HG02588 (cell line): ENCODE measurements around the gene SERPINA1.

Source experiments
- ATAC-seq: cut with Tn5 transposase; IDR thresholded peaks from one replicate; pipeline ENCODE4 v1.9.1; 2021; ENCODE audit warnings: mild to moderate bottlenecking, moderate library complexity; ENCODE audit not compliant: unreplicated experiment

The SERPINA1 gene

DNA sequence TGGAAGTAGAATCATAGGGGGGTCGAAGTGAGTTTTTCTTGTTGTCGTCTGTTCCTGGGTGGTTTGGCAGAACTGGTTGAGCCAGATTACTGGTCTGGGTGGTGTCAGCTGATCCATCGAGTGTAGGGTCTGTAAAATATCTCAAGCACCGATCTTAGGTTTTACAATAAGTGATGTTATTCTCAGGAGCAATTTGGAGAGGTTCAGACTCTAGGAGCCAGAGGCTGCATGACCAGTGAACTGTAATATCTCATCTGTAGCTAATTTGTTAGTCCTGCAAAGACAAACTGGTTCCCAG lies 9.7 kb upstream of the SERPINA1 start:
- no peak for ATAC-seq

DNA sequence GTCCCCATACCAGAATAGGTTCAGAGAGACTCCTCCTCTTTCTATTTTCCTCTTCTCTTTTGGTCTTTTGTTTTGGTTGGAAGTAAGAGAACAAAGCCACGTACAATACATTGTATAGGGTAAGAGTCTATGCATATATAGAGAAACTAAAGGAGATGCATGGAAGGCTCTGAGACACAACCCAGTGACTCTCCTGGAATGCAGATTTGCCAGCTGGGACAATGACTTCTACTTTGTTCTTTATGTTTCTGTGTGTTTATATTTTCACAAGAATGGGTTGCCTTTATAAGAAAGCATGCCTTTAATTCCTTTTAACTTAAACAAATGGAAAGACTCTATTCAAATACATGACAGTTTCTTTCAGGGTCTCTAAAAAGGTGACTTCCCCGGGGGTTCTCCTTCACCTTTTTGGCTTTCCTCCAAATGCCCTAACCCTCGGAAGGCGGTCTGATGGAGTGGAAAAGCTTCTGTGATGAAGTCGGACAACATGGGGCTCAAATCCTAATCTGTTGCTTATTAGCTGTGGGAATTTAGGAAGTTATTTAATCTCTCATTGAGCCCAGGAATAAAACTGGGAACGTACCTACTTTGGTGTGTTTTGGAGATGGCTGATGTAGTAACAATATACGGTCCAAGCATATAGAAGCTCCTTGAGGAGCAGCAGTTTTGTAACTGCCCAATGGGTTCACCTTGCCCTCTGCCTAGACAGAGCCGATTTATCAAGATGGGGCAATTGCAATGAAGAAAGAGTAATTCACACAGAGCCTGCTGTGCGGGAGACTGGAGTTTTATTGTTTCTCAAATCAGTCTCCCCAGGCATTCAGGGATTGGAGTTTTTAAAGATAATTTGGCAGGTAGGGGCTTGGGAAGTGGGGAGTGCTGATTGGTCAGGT lies 9.1 kb upstream of the SERPINA1 start:
- ATAC-seq = no peak

DNA sequence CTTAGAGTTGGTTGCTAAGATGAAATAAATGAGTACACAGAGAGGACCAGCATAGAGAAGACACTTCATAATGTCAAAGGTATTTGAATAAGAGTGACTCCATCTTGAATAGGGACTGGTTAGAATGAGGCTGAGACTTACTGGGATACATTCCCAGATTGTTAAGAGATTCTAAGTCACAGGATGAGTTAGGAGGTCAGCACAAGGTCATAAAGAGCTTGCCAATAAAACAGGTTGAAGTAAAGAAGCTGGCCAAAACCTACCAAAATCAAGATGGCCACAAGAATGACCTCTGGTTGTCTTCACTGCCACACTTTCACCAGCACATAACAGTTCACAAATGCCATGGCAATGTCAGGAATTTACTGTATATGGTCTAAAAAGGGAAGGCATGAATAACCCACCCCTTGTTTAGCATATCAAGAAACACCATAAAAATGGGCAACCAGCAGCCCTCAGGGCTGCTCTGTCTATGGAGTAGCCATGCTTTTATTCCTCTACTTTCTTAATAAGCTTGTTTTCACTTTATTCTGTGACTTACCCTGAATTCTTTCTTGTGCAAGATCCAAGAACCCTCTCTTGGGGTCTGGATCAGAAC lies 8.3 kb upstream of the SERPINA1 start:
- ATAC-seq = no peak

DNA sequence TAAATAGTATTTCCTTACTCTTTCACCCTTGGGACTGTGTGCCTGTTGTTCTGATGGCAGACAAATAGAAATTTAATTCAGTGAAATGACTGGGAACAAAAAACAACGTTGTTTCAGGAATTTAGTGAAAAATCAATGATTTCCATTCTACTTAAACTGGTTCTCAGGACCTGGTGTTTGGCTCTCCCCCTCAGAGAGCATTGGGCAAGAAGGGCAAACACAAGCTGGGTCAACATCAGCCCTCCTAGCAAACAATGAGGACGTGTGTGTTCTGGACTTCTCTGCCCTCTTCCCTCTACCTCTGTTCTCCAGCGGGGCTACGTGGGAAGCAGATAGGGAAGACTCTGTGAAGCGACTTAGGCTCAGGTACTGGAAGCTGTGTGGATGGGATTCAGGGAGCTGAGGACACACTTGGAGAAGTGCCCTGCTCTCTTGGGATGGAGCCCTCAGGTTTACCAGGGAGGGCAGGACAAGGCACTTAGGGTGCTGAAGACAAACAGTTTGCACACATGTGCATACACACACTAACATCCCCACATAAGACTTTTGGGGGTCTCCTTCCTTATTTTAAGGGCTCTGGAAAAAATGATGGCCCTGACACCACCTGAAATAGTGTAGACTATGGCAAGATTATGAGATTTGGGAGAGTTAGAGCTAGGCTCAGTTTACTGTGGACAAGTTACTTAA lies 7.6 kb upstream of the SERPINA1 start:
- no peak for ATAC-seq

DNA sequence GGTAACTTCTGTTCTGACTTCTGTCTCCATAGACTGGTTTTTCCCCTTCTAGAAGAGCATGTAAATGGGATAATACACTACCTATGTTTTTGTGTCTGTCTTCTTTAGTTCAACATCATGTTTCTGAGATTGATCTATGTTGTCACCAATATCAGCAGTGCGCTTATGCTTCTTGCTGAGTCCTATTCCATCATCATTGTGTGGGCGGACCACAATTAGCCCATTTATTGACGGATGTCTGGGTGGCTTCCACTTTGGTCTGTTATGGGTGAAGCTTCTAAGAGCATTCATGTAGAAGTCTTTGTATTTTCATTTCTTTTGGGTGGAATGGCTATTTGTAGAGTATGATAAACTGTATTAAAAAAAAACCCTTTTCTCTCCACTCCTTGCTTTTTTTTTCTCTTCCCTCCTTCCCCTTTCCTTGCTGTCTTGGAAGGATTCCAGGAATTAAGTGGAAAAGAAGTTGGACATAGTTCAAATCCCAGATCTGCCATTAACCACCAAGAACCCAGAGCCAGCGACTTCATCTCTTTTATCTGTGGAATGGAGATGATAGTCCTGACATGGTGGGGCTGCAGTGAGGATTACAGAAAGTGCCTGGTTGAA lies 7.0 kb upstream of the SERPINA1 start:
- ATAC-seq = no peak

DNA sequence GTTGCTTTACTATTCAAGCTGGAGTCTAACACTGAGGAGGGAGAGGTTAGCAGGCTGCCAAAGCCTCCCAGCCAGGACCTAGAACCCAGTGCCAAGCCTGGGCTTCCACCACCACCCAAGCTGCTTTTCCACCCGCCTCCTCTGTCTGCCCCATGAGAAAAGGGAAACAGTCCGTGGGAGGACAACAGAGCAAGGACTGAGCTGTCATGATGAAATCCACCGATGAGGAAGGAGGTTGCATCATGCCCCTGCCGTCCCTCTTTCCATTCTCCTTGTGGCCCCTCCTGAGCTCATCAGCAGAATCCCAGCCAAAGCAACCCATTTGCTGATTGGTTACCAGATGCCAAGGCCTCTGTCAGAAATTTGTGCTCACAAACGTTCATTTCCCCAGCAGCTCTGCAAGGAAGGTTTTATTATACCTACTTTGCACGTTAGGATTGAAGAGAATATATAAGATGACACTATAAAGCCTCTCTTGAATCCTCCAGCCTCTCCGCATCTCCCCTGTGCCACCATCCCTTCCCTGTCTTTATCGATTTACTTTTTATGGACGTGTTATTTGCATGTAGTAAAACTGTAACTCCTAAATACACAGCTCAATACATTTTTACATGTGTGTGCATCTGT lies 6.3 kb upstream of the SERPINA1 start:
- no peak for ATAC-seq

DNA sequence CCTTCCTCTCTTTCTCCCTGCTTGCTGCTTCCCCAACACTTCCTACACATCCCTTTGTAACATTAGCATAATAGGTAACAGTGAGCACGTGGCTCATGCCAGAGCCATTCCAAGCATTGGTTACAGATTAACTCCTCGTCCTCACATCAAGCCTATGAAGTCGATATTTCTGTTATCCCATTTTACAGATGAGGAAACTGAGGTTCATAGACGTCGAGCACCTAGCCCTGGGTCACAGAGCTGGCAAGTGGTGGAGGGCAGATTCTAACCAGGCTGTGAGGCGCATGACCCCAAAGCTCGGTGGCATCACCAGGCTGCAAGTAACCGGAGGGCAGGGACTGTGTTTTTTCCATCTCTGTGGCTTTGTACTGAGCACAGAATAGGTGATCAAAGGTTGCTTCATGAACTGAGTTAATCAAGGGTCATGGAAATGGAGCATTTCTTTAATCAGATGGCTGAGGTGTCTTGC lies 5.7 kb upstream of the SERPINA1 start:
- no peak for ATAC-seq

DNA sequence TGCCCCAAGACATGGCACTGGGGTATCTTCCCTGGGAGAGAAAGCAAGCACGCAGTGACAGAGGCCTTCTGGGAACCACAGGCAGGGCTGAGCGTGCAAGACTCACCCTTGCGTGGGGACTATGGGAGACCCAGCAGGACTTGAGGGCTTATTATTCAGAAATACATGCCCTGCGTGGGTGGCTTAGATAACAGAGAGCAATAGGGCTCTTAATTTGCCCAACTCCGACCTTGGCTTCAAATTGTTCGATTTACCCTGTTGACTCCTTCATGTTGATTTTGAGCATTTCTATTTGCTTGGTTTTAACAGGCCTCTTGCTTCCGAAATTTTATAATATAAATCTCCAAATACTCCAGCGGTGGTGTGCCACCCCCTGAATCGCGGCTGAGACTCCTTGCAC lies 5.1 kb upstream of the SERPINA1 start:
- ATAC-seq = no peak

DNA sequence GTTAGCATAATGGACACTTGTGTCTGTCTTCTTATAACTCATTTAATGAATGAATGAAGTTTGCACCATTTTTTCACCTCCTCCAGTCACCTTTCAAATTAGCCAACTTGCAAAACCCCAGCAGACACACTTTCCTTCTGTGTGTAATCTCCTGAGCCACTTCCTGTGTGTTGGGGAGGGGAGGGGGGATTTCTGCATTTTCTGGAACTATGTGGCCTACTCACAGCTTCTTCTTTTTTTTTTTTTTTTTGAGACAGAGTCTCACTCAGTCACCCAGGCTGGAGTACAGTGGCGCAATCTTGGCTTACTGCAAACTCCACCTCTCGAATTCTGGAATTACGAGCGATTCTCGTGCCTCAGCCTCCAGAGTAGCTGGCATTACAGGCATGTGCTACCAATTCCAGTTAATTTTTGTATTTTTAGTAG lies 4.1 kb upstream of the SERPINA1 start:
- peak; percentile 50 for ATAC-seq

DNA sequence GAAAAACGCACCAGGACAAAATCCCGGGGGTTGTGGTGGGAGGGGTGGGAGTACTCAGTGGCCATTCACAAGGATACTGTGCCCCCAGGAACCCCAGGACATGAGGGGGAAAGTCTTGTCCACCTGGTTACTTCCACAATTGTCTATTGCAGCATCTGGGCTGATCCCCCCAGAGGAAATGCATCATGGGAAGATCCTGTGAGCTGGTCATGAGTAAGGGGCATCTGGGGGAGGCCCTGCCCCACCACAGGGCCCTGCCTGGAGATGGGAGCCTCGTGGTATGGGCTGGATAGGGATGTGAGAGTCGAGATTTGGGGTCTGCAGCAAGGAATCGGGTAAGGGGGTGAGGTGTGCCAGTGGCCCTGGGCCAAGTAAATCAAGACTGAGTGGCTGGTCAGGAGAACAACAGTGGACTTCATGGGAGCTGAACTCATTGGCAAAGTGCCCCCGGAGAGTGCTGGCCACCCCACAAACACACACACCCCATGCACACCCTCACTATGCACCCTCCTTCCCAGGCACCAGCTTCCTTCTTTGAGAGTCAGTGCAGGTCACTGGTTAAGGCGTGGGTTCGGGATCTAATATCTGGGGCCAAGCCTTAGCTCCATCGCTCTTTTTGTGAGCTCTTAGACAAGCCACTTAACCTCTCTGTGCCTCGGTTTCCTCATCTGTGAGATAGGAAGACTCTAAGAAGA lies 3.0 kb upstream of the SERPINA1 start:
- ATAC-seq = no peak

DNA sequence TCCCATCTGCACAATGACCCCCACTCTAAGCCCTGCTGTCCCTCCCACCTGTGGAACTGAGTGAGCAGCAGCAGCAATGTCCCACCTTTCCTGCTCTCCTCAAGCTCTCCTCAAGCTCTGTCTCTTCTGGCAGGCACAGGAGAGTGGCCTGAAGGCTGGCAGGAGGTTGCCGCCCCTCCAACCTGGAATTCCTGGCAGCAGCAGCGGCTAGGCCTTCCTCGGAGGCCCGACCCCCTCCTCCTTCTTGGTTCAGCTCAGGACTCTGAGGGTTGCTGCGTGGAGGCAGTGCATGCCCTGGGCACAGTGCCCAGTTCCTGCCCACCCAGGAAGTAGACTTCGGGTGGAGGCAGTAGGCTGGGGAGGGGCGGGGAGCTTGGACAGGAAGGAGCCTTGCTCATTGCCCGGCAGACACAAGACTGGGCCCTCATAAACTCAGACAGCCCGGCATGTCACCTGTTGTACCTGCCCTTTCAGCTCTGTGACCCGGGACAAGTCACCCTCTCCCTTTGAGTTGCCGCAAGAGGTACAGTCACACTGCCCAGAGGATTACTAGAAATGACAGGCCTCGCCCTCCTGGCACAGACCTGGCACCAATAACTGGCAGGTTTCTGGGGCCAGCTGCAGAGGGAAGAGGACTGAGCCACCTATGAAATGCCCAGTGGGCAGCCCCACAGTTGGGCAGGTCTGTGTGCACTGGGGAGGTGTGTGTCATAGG lies 2.1 kb upstream of the SERPINA1 start:
- no peak for ATAC-seq

DNA sequence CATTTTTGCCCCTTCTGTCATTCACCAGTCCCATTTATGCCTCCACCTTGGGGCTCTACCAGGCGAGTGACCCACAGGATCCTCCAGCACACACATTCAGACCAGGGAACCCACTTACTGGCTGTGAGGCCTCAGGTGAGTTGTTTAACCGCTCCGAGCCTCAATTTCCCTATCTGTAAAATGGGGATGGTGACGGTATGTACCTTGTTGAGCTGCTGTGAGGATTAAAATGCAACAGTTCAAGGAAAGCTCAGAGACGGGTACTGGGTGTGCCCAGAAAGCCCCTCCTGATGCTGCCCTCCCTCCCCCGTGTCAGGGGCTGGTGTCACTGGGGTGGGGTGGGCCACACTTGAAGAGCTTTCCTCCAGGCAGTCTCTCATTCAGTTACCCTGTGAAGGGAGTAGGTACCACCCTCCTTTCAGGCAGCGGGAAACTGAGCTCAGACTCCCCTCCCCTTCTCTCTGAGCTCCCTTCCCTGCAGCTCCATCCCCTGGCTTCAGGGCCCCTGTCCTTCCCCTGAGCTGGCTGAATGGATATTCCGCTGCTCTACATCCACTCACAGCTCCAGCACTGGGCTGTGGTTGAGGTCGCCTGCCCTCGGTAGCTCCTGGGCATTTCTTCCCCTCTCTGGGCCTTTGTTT lies 1.4 kb upstream of the SERPINA1 start:
- ATAC-seq = no peak

DNA sequence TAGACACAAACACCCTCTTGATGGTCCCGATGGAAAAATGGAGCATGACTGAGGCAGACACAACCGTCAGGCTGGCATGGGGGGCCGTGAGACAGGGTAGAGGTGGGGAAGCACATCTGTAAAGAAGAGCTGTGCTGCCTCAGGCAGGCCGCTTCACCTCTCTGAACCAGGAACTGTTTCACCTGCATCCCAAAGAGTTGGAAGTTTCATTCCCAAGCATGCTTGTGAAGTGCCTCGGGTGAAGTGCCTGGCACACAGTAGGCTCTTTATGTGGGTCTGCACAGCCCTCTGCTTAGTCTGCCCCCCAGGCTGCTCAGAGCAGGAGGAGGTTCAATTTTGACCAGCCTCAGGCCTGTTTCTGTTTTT lies 685 bp upstream of the SERPINA1 start:
- ATAC-seq = no peak

DNA sequence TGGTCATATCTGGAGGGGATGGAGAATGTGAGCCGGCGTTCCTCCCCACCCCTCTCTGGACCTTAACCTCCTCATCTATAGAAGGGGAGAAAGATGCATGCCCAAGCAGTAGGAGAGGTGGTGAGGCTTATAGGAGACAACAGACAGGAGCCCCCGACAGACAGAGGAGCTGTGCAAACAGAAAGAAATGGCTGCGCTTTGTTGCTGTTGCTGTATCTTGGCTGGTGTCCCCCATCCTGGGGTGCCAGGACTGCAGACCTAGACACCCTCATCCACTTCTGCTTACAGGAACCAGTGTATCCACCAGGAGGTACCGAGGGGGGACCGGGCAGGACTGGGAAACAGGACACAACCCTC lies 397 bp downstream of the SERPINA1 start:
- no peak for ATAC-seq

DNA sequence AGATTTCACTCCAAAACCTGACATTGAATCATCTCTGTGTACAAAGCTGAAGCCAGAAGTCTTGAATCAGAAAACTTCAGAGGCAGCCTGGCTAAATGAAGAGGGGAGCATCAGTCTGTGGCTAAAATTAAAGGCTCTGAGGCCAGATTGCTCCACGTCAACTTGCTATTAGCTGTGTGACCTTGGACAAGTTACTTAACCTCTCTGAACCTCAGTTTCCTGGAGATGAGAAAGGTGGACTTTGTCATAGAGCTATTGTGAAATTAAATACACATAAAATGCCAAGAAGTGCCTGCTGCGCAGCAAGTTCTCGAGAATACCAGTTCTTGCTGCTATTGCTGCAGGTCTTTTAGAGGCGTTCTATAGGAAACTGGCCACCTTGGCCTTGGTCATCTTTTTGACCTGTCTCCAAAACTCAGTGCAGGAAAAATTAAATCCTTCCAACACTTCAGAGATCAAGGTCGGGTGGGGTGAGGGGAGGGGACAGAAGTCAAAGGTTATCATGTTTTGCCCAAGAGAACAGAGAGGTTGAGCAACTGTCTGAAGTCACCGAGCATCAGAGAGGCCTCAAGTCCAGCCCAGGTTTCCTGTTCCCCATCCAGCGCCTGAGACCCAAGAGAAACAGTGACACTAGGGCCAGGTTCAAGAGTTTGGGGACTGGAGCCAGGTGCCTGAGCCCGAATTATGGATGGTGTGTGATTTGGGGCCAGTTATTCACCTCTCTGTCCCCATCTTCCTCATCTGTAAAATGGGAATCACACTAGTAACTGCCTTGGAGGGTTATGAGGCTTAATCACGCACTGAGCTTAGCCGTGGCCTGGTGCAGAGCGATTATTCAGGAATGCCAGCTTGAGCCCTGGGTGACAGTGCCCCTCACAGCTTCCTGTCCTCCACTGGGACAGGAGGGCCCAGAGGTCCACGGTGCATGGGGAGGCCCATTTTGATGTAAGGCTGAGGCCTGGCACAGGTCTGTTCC lies 1.1 kb downstream of the SERPINA1 start:
- no peak for ATAC-seq

DNA sequence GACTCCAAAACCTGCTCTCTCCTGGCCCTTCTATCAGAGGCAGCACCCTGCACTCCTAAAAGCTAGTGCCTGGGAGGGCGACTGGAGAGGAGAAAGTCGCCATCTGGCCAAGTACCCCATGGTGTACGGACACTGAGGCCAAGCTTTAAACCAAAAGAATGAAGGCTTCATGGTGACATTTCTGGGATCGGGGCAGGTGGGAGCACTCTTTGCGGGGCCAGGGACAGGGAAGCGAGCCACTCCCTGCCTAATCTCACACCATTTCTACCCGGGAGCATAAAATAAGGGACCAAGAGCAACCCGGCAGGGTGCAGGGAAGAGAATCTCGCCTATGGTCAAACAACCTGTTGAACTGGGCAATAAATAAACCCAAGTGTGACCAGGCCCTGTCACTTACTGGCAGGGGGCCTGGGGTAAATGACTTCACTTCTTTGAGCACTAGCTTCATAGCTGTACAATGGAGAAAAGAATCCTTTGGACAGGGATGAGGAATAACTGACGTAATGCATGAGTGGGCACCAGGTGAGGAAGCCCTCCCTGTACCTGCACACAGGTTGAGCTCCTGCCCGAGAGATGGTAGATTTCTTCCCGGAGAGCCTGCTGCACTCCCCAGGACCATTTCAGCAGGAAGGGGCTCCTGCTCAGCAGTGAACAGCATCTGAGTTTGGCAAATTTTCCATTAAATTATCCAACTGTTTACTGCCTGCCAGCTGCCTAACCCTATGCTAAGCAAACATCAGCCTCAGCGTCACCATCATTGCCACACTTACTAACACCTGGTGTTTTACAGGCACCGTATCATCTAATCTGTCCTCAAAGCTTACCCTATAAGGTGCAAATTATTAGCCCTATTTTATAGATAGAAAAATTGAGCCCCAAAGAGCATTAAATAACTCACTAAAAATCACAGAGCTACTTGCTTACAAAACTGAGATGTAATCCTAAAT lies 2.0 kb downstream of the SERPINA1 start:
- no peak for ATAC-seq

DNA sequence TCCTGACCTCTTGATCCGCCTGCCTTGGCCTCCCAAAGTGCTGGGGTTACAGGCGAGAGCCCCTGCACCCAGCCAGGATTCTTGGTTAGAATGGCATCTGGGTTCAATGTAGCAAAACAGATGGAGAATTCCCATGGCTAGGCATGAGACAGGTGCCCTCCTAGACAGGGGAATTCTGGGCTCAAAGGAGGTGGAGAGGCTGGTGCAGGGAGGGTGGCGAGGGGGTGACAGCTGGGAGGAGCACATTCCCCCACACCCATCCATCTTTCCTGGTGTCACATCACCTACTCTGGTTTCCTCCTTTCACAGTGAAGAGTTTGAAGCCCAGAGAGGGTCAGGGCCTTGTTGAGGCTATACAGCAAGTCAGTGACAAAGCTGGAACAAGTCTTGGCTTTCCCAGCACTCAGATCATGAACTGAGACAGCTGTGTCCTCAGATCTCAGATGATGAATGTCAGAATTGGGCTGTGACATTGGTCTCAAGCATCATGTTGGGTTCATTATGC lies 2.8 kb downstream of the SERPINA1 start:
- ATAC-seq = no peak
